Measurements from ENCODE around the gene RBFA.

The RBFA gene

DNA sequence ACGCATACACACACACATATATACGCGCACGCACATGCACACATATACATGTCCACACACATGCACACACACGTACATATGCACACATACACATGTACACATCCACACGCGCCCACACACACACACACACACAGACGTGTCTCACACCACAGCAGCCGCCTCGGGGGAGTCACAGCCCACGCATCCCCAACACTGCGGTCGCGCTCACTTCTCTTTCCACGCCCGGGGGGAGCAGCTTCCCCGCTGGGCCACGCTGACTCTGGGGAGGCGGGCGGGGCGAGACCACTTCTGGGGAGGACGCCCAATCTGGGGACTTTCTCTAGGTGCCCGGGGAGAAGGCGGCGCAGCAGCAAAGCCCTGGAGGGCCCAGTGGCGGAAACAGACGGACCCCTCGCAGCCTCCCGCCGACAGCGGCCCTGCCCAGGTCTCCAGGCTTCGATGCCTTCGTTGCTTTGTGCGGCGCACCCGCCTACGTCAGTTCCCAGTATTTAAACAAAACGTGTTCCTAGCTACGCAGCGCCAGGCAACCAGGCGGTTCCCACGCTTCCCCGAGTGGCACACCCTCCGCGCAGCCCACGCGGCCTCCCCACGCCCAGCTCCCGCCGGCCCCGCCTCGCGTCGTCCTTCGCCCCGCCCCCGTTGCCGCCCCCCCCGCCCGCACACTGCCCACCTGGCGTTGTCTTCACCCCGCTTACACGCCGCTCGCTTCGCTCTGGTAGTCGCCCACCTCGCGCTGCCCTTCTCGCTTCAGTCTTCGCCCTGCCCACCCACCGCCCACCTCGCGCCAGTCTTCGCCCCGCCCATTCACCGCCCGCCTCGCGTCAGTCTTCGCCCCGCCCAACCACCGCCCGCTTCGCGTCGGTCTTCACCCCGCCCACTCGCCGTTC is 810 bp upstream of the RBFA start:
- TF ChIP-seq ZFX (IDR thresholded peaks at IDR 0.05; ENCODE audit: borderline replicate concordance) = no peak
- TF ChIP-seq, protein P1, sequence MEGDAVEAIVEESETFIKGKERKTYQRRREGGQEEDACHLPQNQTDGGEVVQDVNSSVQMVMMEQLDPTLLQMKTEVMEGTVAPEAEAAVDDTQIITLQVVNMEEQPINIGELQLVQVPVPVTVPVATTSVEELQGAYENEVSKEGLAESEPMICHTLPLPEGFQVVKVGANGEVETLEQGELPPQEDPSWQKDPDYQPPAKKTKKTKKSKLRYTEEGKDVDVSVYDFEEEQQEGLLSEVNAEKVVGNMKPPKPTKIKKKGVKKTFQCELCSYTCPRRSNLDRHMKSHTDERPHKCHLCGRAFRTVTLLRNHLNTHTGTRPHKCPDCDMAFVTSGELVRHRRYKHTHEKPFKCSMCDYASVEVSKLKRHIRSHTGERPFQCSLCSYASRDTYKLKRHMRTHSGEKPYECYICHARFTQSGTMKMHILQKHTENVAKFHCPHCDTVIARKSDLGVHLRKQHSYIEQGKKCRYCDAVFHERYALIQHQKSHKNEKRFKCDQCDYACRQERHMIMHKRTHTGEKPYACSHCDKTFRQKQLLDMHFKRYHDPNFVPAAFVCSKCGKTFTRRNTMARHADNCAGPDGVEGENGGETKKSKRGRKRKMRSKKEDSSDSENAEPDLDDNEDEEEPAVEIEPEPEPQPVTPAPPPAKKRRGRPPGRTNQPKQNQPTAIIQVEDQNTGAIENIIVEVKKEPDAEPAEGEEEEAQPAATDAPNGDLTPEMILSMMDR (IDR thresholded peaks at IDR 0.05) = no peak
- peak overlapping the region; percentile 82 for H3K27ac ChIP-seq

DNA sequence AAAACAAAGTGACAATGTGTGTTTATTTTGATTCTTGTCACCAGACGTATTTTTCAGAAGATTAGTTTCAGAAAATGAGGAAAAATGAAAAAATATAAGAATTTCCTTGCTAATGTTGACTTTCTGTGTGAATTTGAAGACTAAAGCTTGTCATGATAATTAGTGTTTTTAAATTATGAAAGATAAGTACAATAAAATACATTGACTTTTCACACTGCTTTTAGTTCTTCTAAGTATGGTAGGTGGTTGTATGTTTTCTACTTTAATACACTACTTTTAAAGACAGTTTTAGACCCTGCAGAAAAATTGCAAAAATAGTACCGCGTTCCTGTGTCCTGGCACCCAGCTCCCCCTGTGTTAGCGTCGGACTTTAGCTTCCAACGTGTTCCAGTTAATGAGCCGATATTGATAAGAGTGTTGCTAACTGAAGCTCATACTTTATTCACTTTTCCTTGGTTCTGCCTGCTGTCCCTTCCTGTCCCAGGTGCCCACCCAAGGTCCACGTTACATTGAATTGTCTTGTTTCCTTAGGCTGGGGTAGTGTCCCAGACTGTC is 695 bp downstream of the RBFA start:
- peak overlapping the region; percentile 82 for H3K27ac ChIP-seq
- TF ChIP-seq, protein P1 (IDR thresholded peaks at IDR 0.05) = peak; percentile 25; the same call in 1 of the 2 replicates
- no peak for TF ChIP-seq ZFX (IDR thresholded peaks at IDR 0.05; ENCODE audit: borderline replicate concordance)

GRCh38 chr18:80035997-80036396 is 1.8 kb downstream of the RBFA start:
- no peak overlapping the region for H3K27ac ChIP-seq
- no peak for TF ChIP-seq ZFX (IDR thresholded peaks at IDR 0.05; ENCODE audit: borderline replicate concordance)
- TF ChIP-seq, protein P1 (IDR thresholded peaks at IDR 0.05) = no peak

GRCh38 chr18:80037300-80037699 is 3.1 kb downstream of the RBFA start:
- TF ChIP-seq, protein P1 (IDR thresholded peaks at IDR 0.05) = no peak
- TF ChIP-seq ZFX (IDR thresholded peaks at IDR 0.05; ENCODE audit: borderline replicate concordance) = no peak
- no peak overlapping the region for H3K27ac ChIP-seq

GRCh38 chr18:80037869-80038630 is 3.8 kb downstream of the RBFA start:
- H3K27ac ChIP-seq = no peak overlapping the region
- TF ChIP-seq ZFX (IDR thresholded peaks at IDR 0.05; ENCODE audit: borderline replicate concordance) = no peak
- TF ChIP-seq, protein P1 (IDR thresholded peaks at IDR 0.05) = no peak

- H3K27ac ChIP-seq = no peak overlapping the region
- TF ChIP-seq ZFX (IDR thresholded peaks at IDR 0.05; ENCODE audit: borderline replicate concordance) = no peak
- TF ChIP-seq, protein P1 (IDR thresholded peaks at IDR 0.05) = no peak
Measured at GRCh38 chr18:80040515-80040914, 6.3 kb downstream of the RBFA start.

Measured in 22Rv1 (cell line).